Osteocyte (in vitro differentiated cells): ENCODE data around the gene ZNF500. TPM values are rescaled to one million over a fixed set of nuclear protein-coding genes. Genes with fewer than 3 reads are reported as not detected.

Experiments used
- DNase-seq: peaks from one replicate; pipeline ENCODE4 v3.0.0; 2021; ENCODE audit warnings: mixed read lengths; ENCODE audit not compliant: unreplicated experiment; ENCODE audit errors: extremely low spot score
- H3K27ac Mint-ChIP-seq: one replicate; pipeline ENCODE4 v1.8.0; 2021; ENCODE audit warnings: mild to moderate bottlenecking, mixed read lengths; ENCODE audit not compliant: unreplicated experiment
- H3K27me3 Mint-ChIP-seq: one replicate; pipeline ENCODE4 v1.8.0; 2021; ENCODE audit warnings: mixed read lengths; ENCODE audit not compliant: unreplicated experiment
- H3K36me3 Mint-ChIP-seq: one replicate; pipeline ENCODE4 v1.8.0; 2021; ENCODE audit warnings: mixed read lengths; ENCODE audit not compliant: unreplicated experiment
- H3K4me1 Mint-ChIP-seq: one replicate; pipeline ENCODE4 v1.8.0; 2021; ENCODE audit warnings: mixed read lengths; ENCODE audit not compliant: unreplicated experiment
- H3K4me3 Mint-ChIP-seq: one replicate; pipeline ENCODE4 v1.8.0; 2021; ENCODE audit warnings: mild to moderate bottlenecking, moderate library complexity, mixed read lengths; ENCODE audit not compliant: unreplicated experiment
- H3K9me3 Mint-ChIP-seq: one replicate; pipeline ENCODE4 v1.8.0; 2021; ENCODE audit warnings: mixed read lengths; ENCODE audit not compliant: unreplicated experiment
- CTCF ChIP-seq: fragments of 200-600 bp; sonication (generic); IDR thresholded peaks from 2 replicates; pipeline ENCODE4 v1.5.0; 2021; ENCODE audit warnings: antibody characterized with exemption, mild to moderate bottlenecking, moderate library complexity
- total RNA-seq: library from RNA; stranded (reverse); gene quantifications from 2 replicates; pipeline ENCODE4 v1.2.1, GENCODE V29; 2021

The ZNF500 gene
- total RNA-seq, 1 donor from 2014 or later, result 22.8 TPM

GRCh38 chr16:4699046-4699556 is 67.9 kb downstream of the ZNF500 start:
- no peak overlapping the region for H3K4me3 Mint-ChIP-seq
- no peak for TF ChIP-seq CTCF
- H3K4me1 Mint-ChIP-seq, result peaks cover 6% of the 10 kb centered on the region
- DNase-seq, result no peak
- no peak overlapping the region for H3K27ac Mint-ChIP-seq
- H3K9me3 Mint-ChIP-seq, result no peaks in the 10 kb centered on the region
- H3K36me3 Mint-ChIP-seq, result peaks cover 12% of the 10 kb centered on the region
- H3K27me3 Mint-ChIP-seq, result no peaks in the 10 kb centered on the region

GRCh38 chr16:4698321-4699045 is 68.5 kb downstream of the ZNF500 start:
- Mint-ChIP-seq H3K27me3 (no peaks in the 10 kb centered on the region), H3K27ac (no peak overlapping the region), H3K9me3 (no peaks in the 10 kb centered on the region), H3K4me3 (no peak overlapping the region), H3K36me3 (peaks cover 11% of the 10 kb centered on the region), H3K4me1 (peaks cover 6% of the 10 kb centered on the region)
- TF ChIP-seq CTCF, result no peak
- DNase-seq, result no peak

Other genes starting within 250 kb of the ZNF500 start
- gene CDIP1, start 228.4 kb downstream of the ZNF500 start, total RNA-seq, result 28.5 and 28.9 TPM in 2 replicates
- 0.08 and 0.26 TPM in 2 replicates for gene C16orf96, start 210.8 kb downstream of the ZNF500 start, total RNA-seq
- 33.6 and 38.4 TPM in 2 replicates for gene UBALD1, start 152.3 kb downstream of the ZNF500 start, total RNA-seq
- gene MGRN1, start 142.3 kb downstream of the ZNF500 start, total RNA-seq, result 88.0 and 94.6 TPM in 2 replicates
- gene NUDT16L1, start 73.6 kb downstream of the ZNF500 start, total RNA-seq, result 26.2 and 28.9 TPM in 2 replicates
- gene ANKS3, start 32.9 kb downstream of the ZNF500 start, total RNA-seq, result 30.0 TPM in 2 replicates
- gene DNAAF8, start 32.6 kb downstream of the ZNF500 start, total RNA-seq, result 1.2 and 1.7 TPM in 2 replicates
- gene SEPTIN12, start 21.2 kb upstream of the ZNF500 start, total RNA-seq, result not detected in 2 replicates
- gene SMIM22, start 28.2 kb upstream of the ZNF500 start, total RNA-seq, result not detected in 2 replicates
- gene ROGDI, start 35.5 kb upstream of the ZNF500 start, total RNA-seq, result 16.1 and 19.1 TPM in 2 replicates
- gene GLYR1, start 80.1 kb upstream of the ZNF500 start, total RNA-seq, result 73.5 and 76.9 TPM in 2 replicates
- 50.3 and 50.8 TPM in 2 replicates for gene UBN1, start 80.3 kb upstream of the ZNF500 start, total RNA-seq
- gene PPL, start 170.0 kb upstream of the ZNF500 start, total RNA-seq, result 9.7 and 10.3 TPM in 2 replicates
- not detected in 2 replicates for gene SEC14L5, start 191.2 kb upstream of the ZNF500 start, total RNA-seq